ENCODE data around the gene DHCR7.

The DHCR7 gene

GRCh38 chr11:71477641-71478527 lies 29.7 kb upstream of the DHCR7 start:
- no peak for DNase-seq (ENCODE audit: low spot score)

- no peak for DNase-seq (ENCODE audit: low spot score)
Observed at GRCh38 chr11:71476926-71477640, 28.9 kb upstream of the DHCR7 start.

GRCh38 chr11:71476031-71476430 lies 27.8 kb upstream of the DHCR7 start:
- no peak for DNase-seq (ENCODE audit: low spot score)

GRCh38 chr11:71474771-71475483 lies 26.7 kb upstream of the DHCR7 start:
- no peak for DNase-seq (ENCODE audit: low spot score)

GRCh38 chr11:71474141-71474770 lies 26.1 kb upstream of the DHCR7 start:
- DNase-seq (ENCODE audit: low spot score) = no peak

GRCh38 chr11:71473793-71474080 lies 25.5 kb upstream of the DHCR7 start:
- no peak for DNase-seq (ENCODE audit: low spot score)

GRCh38 chr11:71472941-71473792 lies 25.0 kb upstream of the DHCR7 start:
- no peak for DNase-seq (ENCODE audit: low spot score)

GRCh38 chr11:71472357-71472885 lies 24.2 kb upstream of the DHCR7 start:
- DNase-seq (ENCODE audit: low spot score) = no peak

- no peak for DNase-seq (ENCODE audit: low spot score)
Observed at GRCh38 chr11:71470946-71471345, 22.8 kb upstream of the DHCR7 start.

- no peak for DNase-seq (ENCODE audit: low spot score)
Observed at GRCh38 chr11:71467164-71467563, 19.0 kb upstream of the DHCR7 start.

GRCh38 chr11:71466358-71466757 lies 18.2 kb upstream of the DHCR7 start:
- DNase-seq (ENCODE audit: low spot score) = no peak

- DNase-seq (ENCODE audit: low spot score) = no peak
Observed at GRCh38 chr11:71465054-71465453, 16.9 kb upstream of the DHCR7 start.

- DNase-seq (ENCODE audit: low spot score) = no peak
Observed at GRCh38 chr11:71463331-71464211, 15.4 kb upstream of the DHCR7 start.

GRCh38 chr11:71462726-71463125 lies 14.5 kb upstream of the DHCR7 start:
- DNase-seq (ENCODE audit: low spot score) = no peak

- DNase-seq (ENCODE audit: low spot score) = no peak
Observed at GRCh38 chr11:71461696-71462095, 13.5 kb upstream of the DHCR7 start.

- DNase-seq (ENCODE audit: low spot score) = no peak
Observed at GRCh38 chr11:71459767-71460320, 11.7 kb upstream of the DHCR7 start.

GRCh38 chr11:71459076-71459766 lies 11.0 kb upstream of the DHCR7 start:
- DNase-seq (ENCODE audit: low spot score) = no peak

GRCh38 chr11:71458146-71459070 lies 10.2 kb upstream of the DHCR7 start:
- DNase-seq (ENCODE audit: low spot score) = no peak

All from CD4-positive, alpha-beta T cell treated with Interleukin-6 at 100 ng/mL for 8 hours (primary cell).